H9 (cell line): Measurements from ENCODE around the gene MPV17L2. TPM values are rescaled to one million over a fixed set of nuclear protein-coding genes. Genes with fewer than 3 reads are reported as not detected.

Source experiments
- DNase-seq: peaks from one replicate; pipeline ENCODE4 v3.0.0-alpha.2; 2017
- H2AFZ ChIP-seq: one replicate; pipeline ENCODE4 v1.6.1; 2013; ENCODE audit warnings: mild to moderate bottlenecking, low read length, control low read depth, moderate library complexity
- H2AK5ac ChIP-seq: 2 replicates; pipeline ENCODE4 v1.6.1; 2013; ENCODE audit warnings: low read length, control low read depth, mixed read lengths; ENCODE audit not compliant: insufficient read length
- H2BK120ac ChIP-seq: one replicate; pipeline ENCODE4 v1.6.1; 2013; ENCODE audit warnings: low read depth, mild to moderate bottlenecking, low read length, control low read depth, inconsistent platforms; ENCODE audit not compliant: poor library complexity, severe bottlenecking
- H2BK12ac ChIP-seq: 2 replicates; pipeline ENCODE4 v1.6.1; 2013; ENCODE audit warnings: low read length, control low read depth, mixed read lengths, low read depth; ENCODE audit not compliant: insufficient read length
- H2BK15ac ChIP-seq: 2 replicates; pipeline ENCODE4 v1.6.1; 2013; ENCODE audit warnings: low read depth, low read length, control low read depth
- H2BK20ac ChIP-seq: one replicate; pipeline ENCODE4 v1.6.1; 2013; ENCODE audit warnings: low read depth, mild to moderate bottlenecking, low read length, control low read depth, inconsistent platforms; ENCODE audit not compliant: poor library complexity, severe bottlenecking
- H2BK5ac ChIP-seq: 2 replicates; pipeline ENCODE4 v1.6.1; 2013; ENCODE audit warnings: low read length, control low read depth, mixed read lengths; ENCODE audit not compliant: insufficient read length
- H3K14ac ChIP-seq: 2 replicates; pipeline ENCODE4 v1.6.1; 2013; ENCODE audit warnings: low read length, control low read depth; ENCODE audit not compliant: insufficient read depth
- H3K18ac ChIP-seq: 2 replicates; pipeline ENCODE4 v1.6.1; 2013; ENCODE audit warnings: low read depth, mild to moderate bottlenecking, mixed read lengths, low read length, control low read depth; ENCODE audit not compliant: insufficient read length
- H3K23ac ChIP-seq: 2 replicates; pipeline ENCODE4 v1.6.1; 2013; ENCODE audit warnings: low read length, control low read depth, mixed read lengths, low read depth; ENCODE audit not compliant: insufficient read length
- H3K23me2 ChIP-seq: 2 replicates; pipeline ENCODE4 v1.6.1; 2013; ENCODE audit warnings: low read depth, mild to moderate bottlenecking, mixed read lengths, low read length, control low read depth; ENCODE audit not compliant: insufficient read length, poor library complexity, severe bottlenecking
- H3K27ac ChIP-seq: 2 replicates; pipeline ENCODE4 v1.5.1; 2013; ENCODE audit warnings: low read length, control low read depth, mixed read lengths, low read depth; ENCODE audit not compliant: insufficient read length
- H3K27me3 ChIP-seq: 2 replicates; pipeline ENCODE4 v1.6.1; 2013; ENCODE audit warnings: low read length, control low read depth, inconsistent platforms; ENCODE audit not compliant: insufficient read depth
- H3K4ac ChIP-seq: 2 replicates; pipeline ENCODE4 v1.6.1; 2013; ENCODE audit warnings: low read depth, mild to moderate bottlenecking, control low read depth, inconsistent platforms, low read length, moderate library complexity
- H3K4me1 ChIP-seq: 2 replicates; pipeline ENCODE4 v1.6.1; 2013; ENCODE audit warnings: low read length, control low read depth, inconsistent platforms; ENCODE audit not compliant: insufficient read depth
- H3K4me2 ChIP-seq: 2 replicates; pipeline ENCODE4 v1.6.1; 2013; ENCODE audit warnings: low read length, control low read depth, mixed read lengths; ENCODE audit not compliant: insufficient read length, insufficient read depth
- H3K56ac ChIP-seq: 2 replicates; pipeline ENCODE4 v1.6.1; 2013; ENCODE audit warnings: low read depth, mild to moderate bottlenecking, mixed read lengths, low read length, control low read depth; ENCODE audit not compliant: insufficient read length
- H3K79me1 ChIP-seq: 2 replicates; pipeline ENCODE4 v1.6.1; 2013; ENCODE audit warnings: low read depth, mild to moderate bottlenecking, moderate library complexity, low read length, control low read depth, inconsistent platforms; ENCODE audit not compliant: insufficient read depth, poor library complexity, severe bottlenecking
- H3K79me2 ChIP-seq: 2 replicates; pipeline ENCODE4 v1.6.1; 2013; ENCODE audit warnings: low read length, control low read depth, inconsistent platforms; ENCODE audit not compliant: insufficient read depth
- H3K9ac ChIP-seq: 2 replicates; pipeline ENCODE4 v1.6.1; 2013; ENCODE audit warnings: low read length, control low read depth, mixed read lengths; ENCODE audit not compliant: insufficient read length; ENCODE audit errors: extremely low read depth
- H3K9me3 ChIP-seq: one replicate; pipeline ENCODE4 v1.6.1; 2013; ENCODE audit warnings: low read depth, low read length, inconsistent platforms; ENCODE audit not compliant: control insufficient read depth
- H3T11ph ChIP-seq: one replicate; pipeline ENCODE4 v1.6.1; 2013; ENCODE audit warnings: mild to moderate bottlenecking, low read length, control low read depth, inconsistent platforms
- H4K20me1 ChIP-seq: one replicate; pipeline ENCODE4 v1.6.1; 2013; ENCODE audit not compliant: control insufficient read depth, insufficient read length, insufficient read depth
- H4K5ac ChIP-seq: 2 replicates; pipeline ENCODE4 v1.6.1; 2013; ENCODE audit warnings: low read depth, mild to moderate bottlenecking, mixed read lengths, low read length, control low read depth; ENCODE audit not compliant: insufficient read length
- H4K8ac ChIP-seq: replicated peaks from 2 replicates; pipeline ENCODE4 v1.6.1; 2013; ENCODE audit warnings: low read length, control low read depth, mixed read lengths, low read depth; ENCODE audit not compliant: insufficient read length
- H4K91ac ChIP-seq: 2 replicates; pipeline ENCODE4 v1.6.1; 2013; ENCODE audit warnings: low read depth, mild to moderate bottlenecking, moderate library complexity, mixed read lengths, low read length, control low read depth; ENCODE audit not compliant: insufficient read length
- H3K27ac Mint-ChIP-seq, 3 experiments: 2 replicates in 2 of 3; 3 replicates in 1 of 3; pipeline ENCODE4 v1.8.0; 2020 to 2021; ENCODE audit warnings: mixed read lengths in 3 of 3, mild to moderate bottlenecking in 1 of 3, moderate library complexity in 1 of 3
- H3K27me3 Mint-ChIP-seq: 2 replicates; pipeline ENCODE4 v1.8.0; 2021; ENCODE audit warnings: low read depth, mild to moderate bottlenecking, moderate library complexity, mixed read lengths
- H3K36me3 Mint-ChIP-seq, 3 experiments: 2 replicates in 2 of 3; 3 replicates in 1 of 3; pipeline ENCODE4 v1.8.0; 2020 to 2021; ENCODE audit warnings: low read depth in 3 of 3, mixed read lengths in 3 of 3; ENCODE audit not compliant: insufficient read depth in 1 of 3
- H3K4me1 Mint-ChIP-seq, 2 experiments: 2 replicates each; pipeline ENCODE4 v1.8.0; 2020; ENCODE audit warnings: mixed read lengths in 2 of 2
- H3K4me3 Mint-ChIP-seq, 2 experiments: 2 replicates in 1 of 2; 3 replicates in 1 of 2; pipeline ENCODE4 v1.8.0; 2020 to 2021; ENCODE audit warnings: mild to moderate bottlenecking in 2 of 2, mixed read lengths in 2 of 2, moderate library complexity in 1 of 2
- H3K9me3 Mint-ChIP-seq, 2 experiments: 2 replicates in 1 of 2; 3 replicates in 1 of 2; pipeline ENCODE4 v1.8.0; 2020; ENCODE audit warnings: mild to moderate bottlenecking in 2 of 2, mixed read lengths in 2 of 2, moderate library complexity in 1 of 2
- CTCF ChIP-seq: fragments of 200-600 bp; sonication (generic); conservative IDR thresholded peaks from 3 replicates; pipeline ENCODE4 v1.8.0; 2021; ENCODE audit warnings: antibody characterized with exemption, mild to moderate bottlenecking
- WGBS: extraction: QIAGEN DNeasy Blood & Tissue Kit; methylation state at CpG from one replicate; pipeline ENCODE4 v1.1.7; 2013; ENCODE audit warnings: missing lambda C conversion rate, low lambda C conversion rate, mixed read lengths; ENCODE audit not compliant: insufficient read length; ENCODE audit errors: extremely low coverage; 5-methylcytosine and 5-hydroxymethylcytosine counted together
- total RNA-seq: library from RNA; stranded (reverse); gene quantifications from 2 replicates; pipeline ENCODE4 v1.2.1, GENCODE V29; 2021

MPV17L2 gene
- total RNA-seq, 1 experiment from 2014 or later = 26.4 TPM

- Histone ChIP-seq H3K9ac (no peak overlapping the region), H3K14ac (no peak overlapping the region), H3K23me2 (peaks cover 11% of the 10 kb centered on the region), H3K79me1 (no peaks in the 10 kb centered on the region), H3K56ac (no peak overlapping the region), H3T11ph (no peak overlapping the region), H4K91ac (no peak overlapping the region), H3K4me2 (no peak overlapping the region), H2BK12ac (no peak overlapping the region), H3K18ac (no peak overlapping the region), H3K23ac (no peak overlapping the region), H2AK5ac (no peak overlapping the region), H3K9me3 (no peaks in the 10 kb centered on the region), H3K27ac (no peak overlapping the region), H4K5ac (no peak overlapping the region), H3K27me3 (no peaks in the 10 kb centered on the region), H2BK15ac (no peak overlapping the region), H3K4ac (no peak overlapping the region), H2AFZ (no peak overlapping the region), H4K20me1 (peaks cover 4% of the 10 kb centered on the region), H4K8ac (no peak overlapping the region), H2BK5ac (no peak overlapping the region), H3K79me2 (no peaks in the 10 kb centered on the region), H3K4me1 (0 out of 2 replicates have a peak, but pooled peaks cover 2% of the 10 kb centered on the region), H2BK20ac (no peak overlapping the region), H2BK120ac (no peak overlapping the region)
- no peak for TF ChIP-seq CTCF
- Mint-ChIP-seq H3K27ac (peak overlapping the region in 1 of 3 experiments; percentile 58; a peak in 1 of 7 replicates), H3K4me3 (no peak overlapping the region), H3K9me3 (no peaks in the 10 kb centered on the region), H3K36me3 (peaks cover 7 to 19% (median 19%) of the 10 kb centered on the region in 3 experiments; a peak in 6 of 7 replicates), H3K27me3 (no peaks in the 10 kb centered on the region), H3K4me1 (peaks cover 15 to 33% of the 10 kb centered on the region in 2 experiments)
- no CpG with 5 or more reads among the region's 22 CpGs for WGBS
- DNase-seq = no peak
These were observed 36.1 kb upstream of the MPV17L2 start for GRCh38 chr19:18156841-18157464.
